ES-I3 (cell line): ENCODE data around the gene GMEB2.
"Not testable (repeated sequence)": the region's sequence is repeated elsewhere in the genome, so short reads cannot be mapped to it uniquely, and the experiment has no call there.

Experiments
- H3K36me3 ChIP-seq: 2 replicates; pipeline ENCODE4 v1.6.1; 2013; ENCODE audit warnings: mild to moderate bottlenecking, low read length, control low read depth, moderate library complexity; ENCODE audit not compliant: insufficient read depth
- H3K4me1 ChIP-seq: 2 replicates; pipeline ENCODE4 v1.6.1; 2013; ENCODE audit warnings: mild to moderate bottlenecking, control low read depth, low read length; ENCODE audit not compliant: insufficient read depth
- H3K9ac ChIP-seq: 2 replicates; pipeline ENCODE4 v1.6.1; 2013; ENCODE audit warnings: low read depth, mild to moderate bottlenecking, low read length, moderate library complexity
- H3K9me3 ChIP-seq: 2 replicates; pipeline ENCODE4 v1.6.1; 2013; ENCODE audit warnings: mild to moderate bottlenecking, low read length, moderate library complexity; ENCODE audit not compliant: control insufficient read depth, insufficient read depth

Gene GMEB2

GRCh38 chr20:63639093-63639975, 12.4 kb upstream of the GMEB2 start:
- Histone ChIP-seq H3K4me1 (no peaks in the 10 kb centered on the region), H3K36me3 (no peaks in the 10 kb centered on the region), H3K9ac (no peak overlapping the region), H3K9me3 (no peaks in the 10 kb centered on the region)

DNA sequence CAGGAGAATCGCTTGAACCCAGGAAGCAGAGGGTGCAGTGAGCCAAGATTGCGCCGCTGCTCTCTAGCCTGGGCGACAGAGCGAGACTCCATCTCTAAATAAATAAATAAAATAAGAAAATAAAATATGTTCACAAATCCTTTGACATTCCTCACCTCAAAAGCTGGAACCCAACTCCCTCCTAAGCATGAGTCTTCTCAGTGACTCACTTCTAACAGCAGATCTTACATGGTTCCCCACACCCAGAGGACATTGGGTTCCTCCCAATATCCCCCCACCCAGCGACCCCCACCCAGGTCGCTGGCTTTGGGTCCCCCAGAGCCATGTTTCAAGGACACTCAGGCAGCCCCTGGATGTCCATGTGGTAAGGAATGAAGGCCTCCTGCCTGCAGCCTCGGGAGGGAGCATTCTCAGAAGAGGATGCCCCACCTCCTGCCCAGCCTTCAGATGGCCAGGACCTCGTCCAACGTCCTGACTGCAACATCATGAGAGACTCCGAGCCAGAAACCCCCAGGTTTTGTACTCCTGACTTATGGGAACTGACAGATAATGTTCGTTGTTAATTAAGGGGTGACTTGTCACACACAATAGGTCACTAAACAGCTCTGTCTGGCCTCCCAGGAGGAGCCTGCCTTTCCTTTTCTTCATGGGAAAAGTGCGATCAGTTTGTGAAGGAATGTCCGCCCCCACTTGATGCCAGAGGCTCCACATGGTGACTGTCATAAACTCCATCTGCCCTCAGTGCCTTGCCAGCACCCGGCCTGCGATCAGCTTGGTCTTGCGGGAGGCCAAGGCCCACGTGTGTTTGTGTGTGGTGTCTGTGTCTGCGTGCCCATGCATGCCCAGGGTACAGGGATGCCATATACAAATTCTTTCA, 10.1 kb upstream of the GMEB2 start:
- Histone ChIP-seq H3K4me1 (no peaks in the 10 kb centered on the region), H3K36me3 (no peaks in the 10 kb centered on the region), H3K9ac (no peak overlapping the region)

DNA sequence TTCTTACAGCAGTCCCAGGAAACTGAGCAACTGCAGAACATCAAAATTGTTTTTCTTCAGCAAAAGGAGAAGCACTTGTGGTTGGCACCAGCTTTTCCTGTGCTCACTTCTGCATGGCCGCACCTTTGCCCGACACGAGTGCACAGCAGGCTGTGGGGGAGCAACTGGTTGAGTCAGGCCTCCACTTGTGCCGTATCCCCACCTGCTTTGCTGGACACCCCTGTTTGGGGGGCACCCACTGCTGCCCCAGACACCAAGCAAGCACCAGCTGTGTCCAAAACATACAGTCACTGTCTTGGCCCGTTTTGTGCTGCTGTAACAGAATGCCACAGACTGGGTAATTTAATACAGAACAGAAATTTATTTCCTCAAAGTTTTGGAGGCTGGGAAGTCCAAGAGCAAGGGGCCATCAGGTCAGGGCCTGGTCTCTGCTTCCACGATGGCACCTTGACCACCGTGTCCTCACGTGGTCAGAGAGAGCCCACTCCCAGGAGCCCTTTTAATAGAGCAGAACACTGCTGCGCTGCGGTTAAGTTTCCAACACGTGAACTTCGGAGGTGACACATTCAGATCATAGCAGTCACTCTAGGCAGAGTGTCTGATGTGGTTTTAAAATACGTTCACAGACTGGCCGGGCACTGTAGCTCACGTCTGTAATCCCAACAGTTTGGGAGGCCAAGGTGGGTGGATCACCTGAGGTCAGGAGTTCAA, 8.7 kb upstream of the GMEB2 start:
- Histone ChIP-seq H3K4me1 (no peaks in the 10 kb centered on the region), H3K9me3 (no peaks in the 10 kb centered on the region), H3K9ac (no peak overlapping the region), H3K36me3 (no peaks in the 10 kb centered on the region)

More for the DNA sequence above, 10.1 kb upstream of the GMEB2 start:
- H3K9me3 ChIP-seq = no peaks in the 10 kb centered on the region

DNA sequence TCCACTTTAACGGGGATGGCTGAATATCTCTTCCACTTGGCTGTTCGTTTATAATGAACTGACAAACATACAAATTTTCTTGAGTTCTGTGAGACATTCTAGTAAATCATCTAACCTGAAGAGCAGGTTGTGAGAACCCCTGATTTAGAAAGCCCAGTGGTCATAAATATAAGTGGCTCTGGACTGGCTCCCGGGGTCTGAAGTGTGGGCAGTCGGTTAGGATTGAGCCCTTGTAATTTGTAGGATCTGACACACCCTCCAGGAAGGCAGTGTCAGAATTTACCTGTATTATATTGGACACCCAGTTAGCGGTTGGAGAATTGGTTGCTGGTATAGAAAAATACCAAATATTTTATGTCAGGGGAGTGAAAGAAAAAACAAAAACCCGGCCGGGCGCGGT, 6.8 kb upstream of the GMEB2 start:
- Histone ChIP-seq H3K9ac (no peak overlapping the region), H3K9me3 (no peaks in the 10 kb centered on the region), H3K36me3 (no peaks in the 10 kb centered on the region), H3K4me1 (no peaks in the 10 kb centered on the region)

DNA sequence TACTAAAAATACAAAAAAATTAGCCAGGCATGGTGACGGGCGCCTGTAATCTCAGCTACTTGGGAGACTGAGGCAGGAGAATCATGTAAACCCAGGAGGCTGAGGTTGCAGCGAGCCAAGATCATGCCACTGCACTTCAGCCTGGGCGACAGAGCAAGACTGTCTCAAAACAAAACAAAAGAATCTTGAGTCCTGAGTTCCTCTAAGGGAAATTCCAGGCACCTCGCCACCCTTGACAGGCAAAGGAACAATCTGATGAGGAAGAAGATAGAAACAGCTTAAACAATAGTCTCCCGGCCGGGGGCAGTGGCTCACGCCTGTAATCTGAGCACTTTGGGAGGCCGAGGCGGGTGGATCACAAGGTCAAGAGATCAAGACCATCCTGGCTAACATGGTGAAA, 4.5 kb upstream of the GMEB2 start:
- H3K9ac ChIP-seq, H3K9me3 ChIP-seq, H3K4me1 ChIP-seq, H3K36me3 ChIP-seq: not testable (repeated sequence)

- H3K9ac ChIP-seq, H3K4me1 ChIP-seq, H3K9me3 ChIP-seq, H3K36me3 ChIP-seq: not testable (repeated sequence)
These were observed 4.1 kb upstream of the GMEB2 start for GRCh38 chr20:63630956-63631355.

- Histone ChIP-seq H3K4me1 (0 out of 2 replicates have a peak, but pooled peaks cover 3% of the 10 kb centered on the region), H3K36me3 (no peaks in the 10 kb centered on the region), H3K9ac (peak overlapping the region; percentile 96), H3K9me3 (no peaks in the 10 kb centered on the region)
These were observed 1.5 kb upstream of the GMEB2 start for GRCh38 chr20:63628246-63628975.

- Histone ChIP-seq H3K9ac (peak overlapping the region; percentile 96), H3K9me3 (no peaks in the 10 kb centered on the region), H3K4me1 (0 out of 2 replicates have a peak, but pooled peaks cover 3% of the 10 kb centered on the region), H3K36me3 (no peaks in the 10 kb centered on the region)
These were observed 897 bp upstream of the GMEB2 start for GRCh38 chr20:63627751-63628245.

DNA sequence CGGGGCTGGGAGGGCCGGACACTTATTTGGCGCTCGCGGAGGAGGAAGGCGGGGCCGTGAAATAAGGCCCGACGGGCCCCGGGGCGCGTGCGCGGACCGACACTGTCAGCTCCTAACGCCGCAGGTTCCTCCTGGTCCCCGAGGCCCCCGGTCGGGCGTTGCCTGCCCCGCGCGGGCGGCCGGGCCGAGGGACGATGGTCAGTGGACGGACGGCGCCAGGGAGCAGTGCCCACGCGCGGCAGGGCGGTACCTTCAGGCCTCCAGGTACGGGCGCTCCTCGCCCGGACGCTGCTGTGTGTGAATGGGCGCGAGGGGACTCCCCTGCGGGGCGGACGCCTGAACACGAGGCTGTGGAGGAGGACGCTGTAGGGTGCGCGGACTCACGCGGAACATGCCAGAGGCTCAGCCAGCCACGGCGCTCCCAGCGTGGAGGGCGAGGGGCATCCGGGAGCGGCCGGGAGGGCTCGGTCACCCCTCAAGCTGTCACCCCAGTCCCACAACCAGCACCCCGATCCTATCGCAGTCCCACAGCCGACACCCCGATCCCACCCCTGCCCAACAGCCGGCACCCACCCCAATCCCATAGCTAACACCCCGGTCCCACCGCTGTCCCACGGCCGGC, 339 bp upstream of the GMEB2 start:
- Histone ChIP-seq H3K9ac (peak overlapping the region; percentile 96), H3K4me1 (0 out of 2 replicates have a peak, but pooled peaks cover 3% of the 10 kb centered on the region), H3K9me3 (no peaks in the 10 kb centered on the region), H3K36me3 (no peaks in the 10 kb centered on the region)

DNA sequence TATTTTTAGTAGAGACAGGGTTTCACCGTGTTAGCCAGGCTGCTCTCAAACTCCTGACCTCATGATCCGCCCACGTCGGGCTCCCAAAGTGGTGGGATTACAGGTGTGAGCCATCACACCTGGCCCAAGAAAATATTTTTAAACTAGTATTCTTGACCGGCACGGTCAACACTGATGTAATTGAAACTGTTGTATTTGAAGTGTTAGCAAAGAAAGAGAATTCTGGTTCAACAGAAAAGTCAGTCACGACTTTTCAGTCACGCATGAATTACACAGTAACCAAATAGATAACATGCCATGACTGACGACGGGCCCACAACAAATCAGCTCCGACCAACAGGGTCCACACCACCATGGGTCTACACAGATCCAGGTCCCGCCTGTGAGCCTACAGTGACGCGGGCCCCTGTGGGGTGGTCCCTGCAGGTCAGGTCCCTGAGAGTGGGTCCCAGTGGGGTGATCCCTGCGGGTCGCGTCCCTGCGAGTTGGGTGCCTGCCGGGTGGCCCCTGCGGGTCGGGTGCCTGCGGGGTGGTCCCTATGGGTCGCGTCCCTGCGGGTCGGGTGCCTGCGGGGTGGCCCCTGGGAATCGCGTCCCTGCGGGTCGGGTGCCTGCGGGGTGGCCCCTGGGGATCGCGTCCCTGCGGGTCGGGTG, 1.0 kb downstream of the GMEB2 start:
- H3K4me1 ChIP-seq = 0 out of 2 replicates have a peak, but pooled peaks cover 3% of the 10 kb centered on the region
- H3K9ac ChIP-seq = peak overlapping the region; percentile 86
- H3K36me3 ChIP-seq = no peaks in the 10 kb centered on the region
- no peaks in the 10 kb centered on the region for H3K9me3 ChIP-seq

DNA sequence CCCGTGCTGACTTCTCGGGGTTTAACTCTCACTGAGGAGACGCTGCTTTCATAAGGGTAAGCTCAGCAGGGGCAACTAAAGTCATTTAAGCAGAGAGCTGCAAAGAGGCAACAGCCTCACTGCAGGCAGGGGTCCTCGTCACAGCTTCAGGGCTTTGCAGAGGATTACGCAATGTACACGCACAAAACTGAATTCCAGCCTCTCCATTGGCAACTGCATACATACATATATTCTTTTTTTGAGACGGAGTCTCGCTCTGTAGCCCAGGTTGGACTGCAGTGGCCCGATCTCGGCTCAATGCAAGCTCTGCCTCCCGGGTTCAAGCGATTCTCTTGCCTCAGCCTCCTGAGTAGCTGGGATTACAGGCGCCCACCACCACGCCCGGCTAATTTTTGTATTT, 2.4 kb downstream of the GMEB2 start:
- Histone ChIP-seq H3K4me1 (0 out of 2 replicates have a peak, but pooled peaks cover 3% of the 10 kb centered on the region), H3K9me3 (no peaks in the 10 kb centered on the region), H3K36me3 (no peaks in the 10 kb centered on the region), H3K9ac (no peak overlapping the region)

DNA sequence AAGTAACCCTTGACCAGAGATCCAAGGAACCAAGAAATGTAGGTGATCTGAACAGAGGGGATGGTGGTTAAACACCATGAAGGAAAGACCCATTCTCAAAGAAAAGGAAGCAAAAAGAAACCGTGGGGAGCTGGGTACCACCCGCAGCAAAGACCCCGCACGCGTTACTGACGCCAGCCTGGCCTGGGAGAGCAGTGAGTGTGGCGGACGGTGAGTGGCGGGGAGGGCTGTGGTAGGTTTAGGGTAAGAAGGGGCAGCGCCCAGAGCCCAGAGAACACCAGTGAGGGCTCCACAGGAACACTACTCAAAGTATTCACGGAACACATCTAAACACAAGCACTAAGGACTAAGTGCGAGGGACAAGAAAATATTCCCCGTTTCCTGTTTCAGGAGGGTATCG, 4.2 kb downstream of the GMEB2 start:
- H3K4me1 ChIP-seq = 0 out of 2 replicates have a peak, but pooled peaks cover 3% of the 10 kb centered on the region
- no peak overlapping the region for H3K9ac ChIP-seq

GRCh38 chr20:63622096-63622495, 4.8 kb downstream of the GMEB2 start:
- 0 out of 2 replicates have a peak, but pooled peaks cover 3% of the 10 kb centered on the region for H3K4me1 ChIP-seq
- H3K9me3 ChIP-seq = no peaks in the 10 kb centered on the region
- H3K36me3 ChIP-seq = no peaks in the 10 kb centered on the region
- H3K9ac ChIP-seq = no peak overlapping the region

More for the DNA sequence above, 4.2 kb downstream of the GMEB2 start:
- Histone ChIP-seq H3K9me3 (no peaks in the 10 kb centered on the region), H3K36me3 (no peaks in the 10 kb centered on the region)
